HFF-Myc (cell line): Measurements from ENCODE around the gene LAMA4.

Experiments used
- DNase-seq: peaks from one replicate; pipeline ENCODE4 v3.0.0-alpha.2; 2011; ENCODE audit warnings: low read depth; ENCODE audit errors: extremely low read depth
- H3K4me3 ChIP-seq: replicated peaks from 2 replicates; pipeline ENCODE4 v1.5.1; 2011; ENCODE audit warnings: low read depth, mild to moderate bottlenecking, control low read depth, low read length
- CTCF ChIP-seq: IDR thresholded peaks from 2 replicates; pipeline ENCODE4 v1.5.1; 2012; ENCODE audit warnings: mild to moderate bottlenecking, low read depth, low read length, control low read depth; ENCODE audit errors: missing control alignments

The LAMA4 gene

GRCh38 chr6:112085286-112086065 is 168.9 kb downstream of the LAMA4 start:
- no peak overlapping the region for H3K4me3 ChIP-seq
- no peak for TF ChIP-seq CTCF
- DNase-seq: no peak

- TF ChIP-seq CTCF: no peak
- DNase-seq: no peak
- H3K4me3 ChIP-seq: no peak overlapping the region
Observed at GRCh38 chr6:112081569-112081968, 172.8 kb downstream of the LAMA4 start.

- no peak for DNase-seq
- no peak overlapping the region for H3K4me3 ChIP-seq
- no peak for TF ChIP-seq CTCF
Observed at GRCh38 chr6:112066606-112067005, 187.8 kb downstream of the LAMA4 start.

DNA sequence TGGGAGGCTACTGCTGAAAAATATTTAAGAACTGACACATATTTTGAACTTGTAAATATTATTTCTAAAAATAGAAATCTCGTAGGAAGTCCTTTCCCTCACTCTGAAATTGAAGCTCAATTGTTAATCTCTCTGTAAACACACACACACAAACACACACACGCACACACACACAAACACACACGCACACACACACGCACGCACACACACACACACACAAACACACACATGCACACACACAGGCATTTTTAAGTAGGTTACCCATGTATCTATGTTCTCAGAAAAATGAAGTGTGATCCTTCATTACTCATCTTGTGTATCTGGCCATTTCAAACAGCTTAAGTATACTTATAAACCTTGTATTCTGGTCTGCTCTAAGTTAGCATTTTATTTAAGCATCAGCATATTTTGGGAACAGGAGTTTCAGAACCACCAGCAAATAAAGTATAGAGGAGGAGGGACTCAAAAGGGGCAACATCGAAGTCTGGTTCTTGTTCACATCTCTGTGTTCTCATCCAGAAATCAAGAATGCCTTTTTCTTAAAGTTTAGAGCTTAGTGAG is 188.9 kb downstream of the LAMA4 start:
- DNase-seq: no peak
- H3K4me3 ChIP-seq: no peak overlapping the region
- TF ChIP-seq CTCF: no peak

DNA sequence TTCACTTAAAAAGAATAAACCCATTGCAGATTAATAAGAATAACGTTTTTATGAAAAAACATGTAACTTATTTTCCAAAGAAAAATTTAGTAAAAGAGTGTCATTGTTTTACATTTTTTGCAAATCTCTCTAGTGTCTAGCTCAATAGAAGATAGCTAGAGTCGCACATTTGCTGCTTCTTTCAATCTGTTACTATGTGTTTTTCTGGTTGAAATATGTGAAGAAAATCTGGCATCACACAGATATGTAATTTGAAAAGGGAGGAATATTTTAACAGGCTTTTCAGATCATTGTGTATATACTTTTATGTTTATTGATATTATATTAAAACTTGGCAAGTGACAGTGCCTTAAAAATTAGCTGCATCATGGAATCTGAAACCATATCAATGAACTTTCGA is 191.4 kb downstream of the LAMA4 start:
- TF ChIP-seq CTCF: no peak
- no peak for DNase-seq
- no peak overlapping the region for H3K4me3 ChIP-seq

DNA sequence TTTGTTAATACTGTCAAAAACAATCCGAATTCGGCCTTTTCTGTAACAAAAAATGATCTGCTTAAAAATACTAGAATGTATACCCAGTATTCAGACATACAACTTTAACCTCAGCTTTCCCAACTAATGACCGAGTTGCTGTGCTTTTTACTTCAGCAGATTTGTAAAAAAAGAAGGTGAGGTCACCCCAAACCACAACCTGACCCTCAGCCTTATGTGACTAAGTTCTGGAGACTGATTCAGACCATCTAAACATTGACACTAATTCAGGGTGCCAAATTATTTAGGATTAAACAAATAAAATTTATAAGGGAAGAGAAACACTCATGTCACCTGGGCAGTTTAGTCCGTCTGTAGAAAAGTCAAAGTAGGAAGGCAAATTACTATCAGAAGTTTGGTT is 192.8 kb downstream of the LAMA4 start:
- no peak overlapping the region for H3K4me3 ChIP-seq
- TF ChIP-seq CTCF: no peak

More for the DNA sequence above, 192.8 kb downstream of the LAMA4 start:
- no peak for DNase-seq
